Measurements from ENCODE around the gene CREB5. TPM values are rescaled to one million over a fixed set of nuclear protein-coding genes. Genes with fewer than 3 reads are reported as not detected.
A peak's percentile ranks its signal among the peaks of the same experiment; 100 is the strongest.

The CREB5 gene
- polyA plus RNA-seq, 3 donors = 1.3 to 33.2 (median 26.7) TPM

DNA sequence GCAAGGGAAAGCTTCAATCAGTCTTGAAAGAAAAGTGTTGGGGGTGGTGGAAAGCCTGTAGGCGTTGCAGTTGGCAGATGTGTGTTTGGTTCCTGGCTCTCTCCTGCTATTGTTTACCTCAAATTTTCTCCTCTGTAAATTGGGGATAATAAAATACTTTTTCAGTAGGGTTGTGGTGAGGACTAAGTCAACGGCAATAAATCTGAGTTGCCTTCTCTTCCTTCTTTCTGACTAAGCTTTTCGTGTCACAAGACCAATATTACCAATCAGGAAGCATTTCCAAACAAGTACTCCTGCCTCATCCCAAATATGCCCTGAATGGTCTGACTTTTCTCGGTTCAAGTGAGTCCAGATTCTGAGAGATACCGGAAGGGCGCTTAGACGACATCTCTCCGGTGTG lies 54.0 kb downstream of the CREB5 start:
- 70 to 74% (median 72%) methylated on average over 8 of the region's 8 CpGs for WGBS, 3 donors
- no peak overlapping the region for H3K27ac ChIP-seq (ENCODE audit: low read depth, low read length)

DNA sequence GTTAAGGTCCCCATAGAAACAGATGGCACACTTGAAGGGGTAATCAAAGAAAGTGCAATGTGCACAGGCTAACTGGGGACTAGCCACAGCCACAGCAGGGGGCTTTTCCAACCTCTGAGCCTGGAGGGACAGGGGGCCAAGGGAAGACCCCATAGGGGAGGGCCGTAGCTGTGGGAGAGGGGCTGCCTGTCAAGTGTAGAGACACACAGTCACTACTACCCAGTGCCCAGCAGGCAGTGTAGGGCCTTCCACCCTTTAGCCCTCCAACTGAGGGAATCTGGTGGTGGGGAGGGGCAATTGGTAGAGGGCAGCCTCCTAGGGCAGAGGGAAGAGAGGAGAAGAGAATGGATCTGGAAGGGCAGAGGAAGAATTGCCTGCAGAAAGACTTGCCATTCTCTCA lies 54.6 kb downstream of the CREB5 start:
- 76 to 100% (median 77%) methylated on average over 1 of the region's 1 CpG for WGBS, 3 donors
- H3K27ac ChIP-seq (ENCODE audit: low read depth, low read length) = no peak overlapping the region

DNA sequence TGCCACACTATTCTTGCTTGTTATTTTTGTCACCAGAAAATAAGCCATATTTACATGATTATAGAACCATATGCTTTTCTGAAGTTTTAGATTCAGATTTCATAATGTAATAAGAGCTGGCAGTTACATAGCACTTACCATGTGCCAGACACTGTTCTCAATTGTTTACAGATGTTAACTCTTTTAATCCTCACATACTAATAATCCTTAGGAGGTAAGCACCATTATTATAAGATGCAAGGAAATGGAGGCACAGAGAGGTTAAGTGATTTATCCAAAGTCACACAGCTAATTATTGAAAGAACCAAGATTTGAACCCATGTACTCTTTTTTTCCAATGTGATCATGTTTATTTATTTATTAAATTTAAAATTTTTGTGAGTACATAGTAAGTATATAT lies 57.2 kb downstream of the CREB5 start:
- H3K27ac ChIP-seq (ENCODE audit: low read depth, low read length) = no peak overlapping the region

DNA sequence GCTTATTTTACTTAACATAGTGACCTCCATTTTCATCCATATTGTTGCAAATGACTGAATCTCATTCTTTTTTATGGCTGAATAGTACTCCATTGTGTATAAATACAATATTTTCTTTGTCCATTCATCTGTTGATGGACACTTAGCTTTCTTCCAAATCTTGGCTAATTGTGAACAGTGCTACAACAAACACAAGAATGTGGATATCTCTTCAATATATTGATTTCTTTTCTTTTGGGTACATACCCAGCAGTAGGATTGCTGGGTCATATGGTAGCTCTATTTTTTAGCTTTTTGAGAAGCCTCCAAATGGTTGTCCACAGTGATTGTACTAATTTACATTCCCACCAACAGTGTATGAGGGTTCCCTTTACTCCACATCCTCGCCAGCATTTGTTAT lies 58.0 kb downstream of the CREB5 start:
- no peak overlapping the region for H3K27ac ChIP-seq (ENCODE audit: low read depth, low read length)
- WGBS, 3 donors = 94 to 100% (median 95%) methylated on average over 1 of the region's 1 CpG

DNA sequence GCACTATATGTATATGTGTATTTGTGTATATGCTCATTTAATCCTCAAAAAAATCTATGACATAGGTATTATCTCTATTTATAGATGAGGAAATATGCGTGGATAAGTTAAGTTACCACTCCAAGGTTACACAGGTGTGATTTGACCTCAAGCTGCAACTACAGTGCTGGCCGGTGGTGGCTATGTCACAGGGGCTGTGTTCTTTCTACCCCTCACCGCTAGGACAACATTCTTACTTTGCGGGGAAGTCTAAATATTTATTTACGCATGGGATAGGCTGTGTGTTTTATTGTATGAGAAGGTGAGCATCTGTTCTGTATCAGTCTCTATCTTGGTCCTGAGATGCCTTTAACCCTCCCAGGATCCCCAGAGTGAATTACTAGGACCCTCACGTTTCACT lies 60.0 kb downstream of the CREB5 start:
- H3K27ac ChIP-seq (ENCODE audit: low read depth, low read length) = no peak overlapping the region
- 46 to 82% (median 71%) methylated on average over 6 of the region's 6 CpGs for WGBS, 3 donors

DNA sequence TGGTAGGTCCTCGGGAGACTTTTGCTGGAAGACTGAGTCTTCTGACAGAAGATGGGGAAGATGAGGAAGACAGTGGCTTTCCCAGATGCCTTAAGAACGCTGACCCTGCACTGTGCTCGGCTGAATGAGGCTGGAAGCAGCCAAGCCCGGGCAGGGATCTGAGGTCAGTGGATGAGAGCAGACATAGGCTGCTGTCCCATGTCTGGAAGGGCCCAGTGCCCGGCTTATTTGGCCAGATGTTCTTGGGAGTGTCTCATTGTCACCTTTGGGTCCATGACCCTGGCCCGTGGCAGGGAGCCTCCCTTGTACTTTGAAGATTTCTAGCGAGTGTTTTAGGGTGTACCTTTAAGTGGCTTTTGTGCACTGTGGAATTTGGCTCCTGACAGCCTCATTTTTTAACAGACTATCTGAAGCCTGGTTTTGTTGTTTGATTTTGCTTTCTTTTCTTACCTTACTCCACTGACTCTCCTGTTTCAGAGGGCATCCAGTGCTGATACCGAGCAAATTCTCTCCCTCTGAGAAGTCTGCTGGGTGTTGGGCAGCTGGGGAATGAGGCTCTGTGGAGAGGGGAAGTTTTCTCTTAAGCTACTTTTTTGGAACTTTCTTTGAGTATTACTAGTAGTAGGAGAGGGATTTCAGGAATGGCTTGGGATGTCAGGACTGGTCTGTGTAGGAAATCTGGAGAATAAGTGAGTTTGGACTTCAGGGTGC lies 61.4 kb downstream of the CREB5 start:
- peak overlapping the region; percentile 80 for H3K27ac ChIP-seq (ENCODE audit: low read depth, low read length)
- 59 to 66% (median 59%) methylated on average over 8 of the region's 8 CpGs for WGBS, 3 donors

DNA sequence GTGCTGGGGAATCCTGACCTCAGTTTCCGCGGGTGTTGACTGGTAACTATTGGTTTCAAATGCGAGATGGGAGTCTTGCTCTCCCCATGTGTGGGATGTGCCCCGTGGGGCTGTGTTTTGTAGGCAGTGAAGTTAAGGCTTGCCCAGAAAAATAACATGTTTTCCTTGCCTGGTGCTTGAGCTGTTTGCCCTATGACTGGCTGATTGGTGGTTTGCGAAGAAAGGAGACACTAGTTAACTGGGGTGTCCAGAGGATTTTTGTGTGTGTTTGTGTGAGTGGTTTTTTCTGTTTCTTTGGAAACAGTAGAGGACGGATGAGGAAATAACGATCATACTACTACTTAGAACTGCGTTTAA lies 61.9 kb downstream of the CREB5 start:
- H3K27ac ChIP-seq (ENCODE audit: low read depth, low read length) = peak overlapping the region; percentile 80
- 55 to 62% (median 61%) methylated on average over 8 of the region's 8 CpGs for WGBS, 3 donors

DNA sequence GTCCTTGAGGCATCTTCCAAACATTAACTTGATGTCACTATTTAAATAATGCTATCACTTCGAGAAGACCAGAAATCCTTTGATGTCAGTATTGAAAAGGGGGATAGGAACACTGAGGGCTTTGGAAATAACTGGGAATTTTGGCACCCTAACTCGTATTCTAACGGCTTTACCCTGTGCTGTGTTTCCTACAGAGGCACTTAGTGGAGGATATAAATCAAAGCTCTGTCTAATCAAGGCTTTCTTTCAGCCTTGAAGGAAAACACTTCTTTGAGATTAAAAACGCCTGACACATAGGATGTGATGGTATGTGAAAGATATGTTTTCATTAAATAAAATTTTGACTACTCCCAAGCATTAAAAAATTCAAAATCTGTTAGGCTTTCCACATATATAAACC lies 62.3 kb downstream of the CREB5 start:
- 32 to 55% (median 45%) methylated on average over 4 of the region's 4 CpGs for WGBS, 3 donors
- no peak overlapping the region for H3K27ac ChIP-seq (ENCODE audit: low read depth, low read length)

DNA sequence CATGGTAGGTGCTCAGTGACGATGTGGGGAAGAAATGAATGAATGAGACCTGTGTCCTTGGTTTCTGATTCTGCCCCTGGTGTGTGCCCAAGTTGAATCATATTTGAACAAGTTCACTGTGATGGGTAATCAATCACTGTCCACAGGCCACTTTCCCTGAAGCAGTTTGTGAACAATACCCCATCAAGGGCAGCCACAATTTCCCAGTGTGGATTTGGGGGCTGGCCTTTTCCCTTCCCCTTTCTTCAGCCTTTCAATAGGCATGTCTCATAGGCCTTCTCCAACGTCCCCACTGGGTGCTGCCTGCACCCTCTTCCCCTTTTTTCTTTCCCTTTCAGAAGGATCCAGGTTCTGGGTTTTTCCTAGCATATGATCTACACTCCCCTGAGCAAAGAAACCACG lies 64.7 kb downstream of the CREB5 start:
- 64 to 73% (median 67%) methylated on average over 3 of the region's 3 CpGs for WGBS, 3 donors
- no peak overlapping the region for H3K27ac ChIP-seq (ENCODE audit: low read depth, low read length)

DNA sequence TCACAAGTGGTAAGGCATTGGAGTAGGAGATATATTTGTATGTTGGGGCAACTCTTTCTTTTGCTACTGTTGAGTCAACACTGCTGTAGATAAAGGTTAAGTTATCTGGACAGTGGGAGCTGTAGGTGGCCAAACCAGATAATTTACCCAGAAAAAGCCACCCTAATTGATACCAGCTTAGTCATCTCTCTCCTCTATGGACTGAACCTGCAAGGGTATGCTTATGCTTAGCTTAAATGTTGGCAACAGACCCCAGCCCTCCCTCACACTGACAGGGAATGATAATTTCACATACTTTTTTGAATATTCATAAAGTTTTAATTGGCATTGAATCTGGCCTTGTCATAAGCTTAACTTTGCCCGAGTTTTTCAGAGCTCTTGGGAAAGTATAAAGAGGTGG lies 66.3 kb downstream of the CREB5 start:
- no peak overlapping the region for H3K27ac ChIP-seq (ENCODE audit: low read depth, low read length)
- WGBS, 3 donors = 61 to 71% (median 70%) methylated on average over 1 of the region's 1 CpG

DNA sequence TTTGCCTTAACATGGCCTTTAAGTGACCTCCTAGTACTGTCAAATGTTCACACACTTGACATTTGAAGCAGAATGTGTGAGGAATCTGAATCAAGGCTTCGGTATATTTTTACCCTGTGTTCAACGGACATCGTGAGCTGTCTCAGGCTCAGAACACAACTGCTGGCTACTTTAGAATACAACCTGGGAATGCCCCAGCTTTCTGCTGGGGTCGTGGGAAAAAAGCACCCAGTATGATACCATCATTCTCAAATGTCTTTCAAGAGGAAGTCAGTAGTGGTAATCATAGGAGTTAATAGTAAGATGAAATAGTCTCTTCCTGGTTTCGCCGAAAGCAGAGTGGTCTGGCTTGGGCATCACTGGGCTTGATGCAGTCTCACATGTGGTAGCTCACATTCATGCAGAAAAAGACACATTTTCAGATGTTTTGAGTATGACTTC lies 67.2 kb downstream of the CREB5 start:
- no peak overlapping the region for H3K27ac ChIP-seq (ENCODE audit: low read depth, low read length)
- 85 to 93% (median 87%) methylated on average over 6 of the region's 6 CpGs for WGBS, 3 donors

DNA sequence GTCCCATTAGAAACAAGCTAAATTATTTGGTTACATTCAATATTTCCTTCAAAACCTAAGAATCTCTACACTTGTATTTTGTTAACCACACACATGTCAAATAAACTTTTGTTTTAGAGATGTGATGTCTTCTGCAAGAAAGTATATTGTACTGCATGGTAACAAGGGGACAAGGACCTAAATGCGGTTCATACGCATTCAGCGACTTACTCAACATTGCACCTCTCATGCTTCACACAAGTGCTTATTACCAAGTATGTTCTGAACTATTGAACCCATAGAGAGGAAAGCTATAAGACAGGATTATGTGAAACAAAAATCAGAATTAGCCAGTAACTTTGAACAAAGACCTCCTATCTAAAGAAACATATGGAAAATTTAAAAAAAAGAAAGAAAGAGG lies 68.3 kb downstream of the CREB5 start:
- WGBS, 3 donors = 96 to 98% (median 97%) methylated on average over 3 of the region's 3 CpGs
- no peak overlapping the region for H3K27ac ChIP-seq (ENCODE audit: low read depth, low read length)

DNA sequence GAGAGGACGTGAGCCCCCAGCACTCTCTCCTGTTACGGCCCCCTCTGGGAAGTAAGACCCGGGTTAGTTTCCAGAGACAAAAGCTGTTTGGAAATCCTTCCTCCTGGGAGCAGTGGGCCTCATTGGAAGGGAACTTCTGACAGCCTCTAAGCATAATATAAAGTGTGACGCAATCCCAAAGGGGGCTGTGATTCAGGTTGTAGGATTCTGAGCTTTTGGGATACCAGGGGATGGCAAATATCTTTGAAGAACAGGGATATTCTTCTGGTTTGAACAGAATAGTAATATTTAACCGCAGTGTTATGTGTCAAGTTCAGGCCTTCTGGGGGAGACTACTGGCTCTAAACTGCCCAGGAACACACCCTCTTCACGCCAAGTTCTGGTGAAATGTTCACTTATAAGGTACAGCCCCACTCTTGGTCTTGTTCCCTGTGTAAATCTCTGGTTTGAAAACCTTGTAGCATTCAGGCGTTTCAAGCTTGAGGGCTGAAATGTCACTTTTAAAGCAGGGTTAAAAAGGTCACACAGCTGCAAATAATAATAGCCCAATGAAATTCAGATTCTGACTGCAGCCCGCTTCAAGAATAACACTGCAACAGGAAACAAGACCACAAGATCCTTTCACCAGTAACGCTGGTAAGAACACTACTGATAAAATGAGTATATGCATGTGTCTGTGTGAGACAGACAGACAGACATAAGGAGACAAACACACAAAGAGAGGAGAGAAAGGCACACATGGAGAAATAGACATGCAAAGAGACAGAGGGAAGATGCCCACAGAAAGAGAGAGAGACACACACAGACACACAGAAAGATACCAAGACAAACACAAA lies 69.0 kb downstream of the CREB5 start:
- H3K27ac ChIP-seq (ENCODE audit: low read depth, low read length) = no peak overlapping the region
- 53 to 67% (median 54%) methylated on average over 9 of the region's 9 CpGs for WGBS, 3 donors

DNA sequence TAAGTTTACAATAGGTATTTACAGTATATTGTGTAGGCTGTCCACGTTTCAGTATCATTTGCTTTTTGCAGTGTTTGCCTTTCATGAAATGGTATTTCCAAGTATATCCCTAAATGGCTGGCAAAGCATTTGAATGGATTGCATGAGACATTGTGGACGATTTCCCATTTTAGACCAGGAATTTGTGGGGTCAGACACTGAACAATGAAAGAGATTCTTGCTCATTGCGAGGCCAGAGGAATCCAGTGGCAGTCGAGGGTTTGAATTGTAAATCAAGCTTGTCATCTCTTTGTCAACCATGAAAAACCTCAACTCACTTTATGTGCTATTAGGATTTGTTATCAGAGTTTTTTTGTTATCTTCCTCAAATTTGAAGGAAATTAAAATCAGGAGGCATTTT lies 70.8 kb downstream of the CREB5 start:
- 49 to 74% (median 69%) methylated on average over 4 of the region's 4 CpGs for WGBS, 3 donors

DNA sequence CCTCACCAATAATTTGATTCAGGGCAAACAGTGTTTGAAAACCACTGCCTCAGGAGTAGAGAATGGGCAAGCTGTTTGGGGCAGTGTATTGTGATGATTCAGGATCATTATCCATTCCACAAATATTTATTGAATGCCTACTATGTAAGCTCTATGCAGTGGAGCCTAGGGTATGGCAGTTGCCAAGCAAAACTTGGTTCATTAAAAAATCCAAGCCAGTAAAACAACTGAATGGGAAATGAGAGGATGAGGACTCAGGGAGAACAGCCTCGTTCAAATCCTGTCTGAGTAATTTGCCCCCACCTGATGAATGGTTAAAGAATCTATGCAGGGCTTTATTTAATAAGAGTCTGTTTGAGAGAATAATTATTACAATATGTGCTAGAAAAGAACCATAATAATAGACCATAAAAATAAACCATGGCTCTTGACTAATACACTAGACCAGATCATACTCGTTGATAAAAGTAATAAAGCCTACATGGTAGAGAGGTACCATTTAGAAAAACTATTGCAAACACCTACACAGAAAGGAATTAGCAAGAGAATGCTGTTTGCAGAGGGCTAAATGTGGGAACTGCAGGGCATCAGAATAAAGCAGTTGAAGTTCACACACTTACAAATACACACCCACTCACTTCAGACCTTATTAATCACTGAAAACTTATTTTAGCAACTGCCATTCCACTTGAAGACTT lies 71.7 kb downstream of the CREB5 start:
- WGBS, 3 donors = 51 to 81% (median 74%) methylated on average over 2 of the region's 2 CpGs
- H3K27ac ChIP-seq (ENCODE audit: low read depth, low read length) = no peak overlapping the region

More for the DNA sequence above, 70.8 kb downstream of the CREB5 start:
- no peak overlapping the region for H3K27ac ChIP-seq (ENCODE audit: low read depth, low read length)

DNA sequence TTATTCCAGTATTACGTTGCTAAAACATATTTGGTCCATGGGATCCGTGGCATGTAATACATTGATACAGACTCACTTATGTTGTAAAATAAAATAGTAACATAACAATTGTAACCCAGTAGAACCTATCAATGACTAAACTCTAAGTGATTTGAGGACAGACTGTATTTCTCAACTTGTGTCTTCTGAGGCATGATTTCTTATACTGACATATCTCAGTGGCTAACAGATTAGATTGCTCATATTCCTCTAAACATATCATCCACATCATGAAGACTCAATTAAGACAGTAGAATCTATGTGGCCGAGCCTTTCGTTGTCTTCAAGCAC lies 72.3 kb downstream of the CREB5 start:
- H3K27ac ChIP-seq (ENCODE audit: low read depth, low read length) = no peak overlapping the region
- WGBS, 3 donors = 85 to 95% (median 95%) methylated on average over 4 of the region's 4 CpGs

DNA sequence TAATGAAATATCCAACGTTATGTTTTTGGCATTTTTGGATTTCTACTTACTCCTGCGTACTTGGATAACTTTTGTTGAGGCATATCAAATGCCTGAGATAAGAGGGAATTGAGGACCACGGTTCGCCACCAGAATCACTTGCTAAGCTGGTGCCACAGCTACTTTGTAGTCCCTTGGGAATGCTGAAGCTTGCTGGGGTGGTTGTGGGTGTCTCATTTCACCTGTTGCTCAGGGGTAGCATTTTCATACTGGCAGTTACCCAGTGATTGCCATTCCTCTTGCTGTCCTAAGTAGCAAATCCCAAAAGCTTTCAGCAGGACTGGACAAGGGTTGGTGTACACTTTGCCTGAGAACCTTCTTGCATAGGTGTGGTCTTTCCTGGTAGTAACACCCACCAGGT lies 75.2 kb downstream of the CREB5 start:
- 86 to 97% (median 93%) methylated on average over 4 of the region's 4 CpGs for WGBS, 3 donors
- no peak overlapping the region for H3K27ac ChIP-seq (ENCODE audit: low read depth, low read length)

DNA sequence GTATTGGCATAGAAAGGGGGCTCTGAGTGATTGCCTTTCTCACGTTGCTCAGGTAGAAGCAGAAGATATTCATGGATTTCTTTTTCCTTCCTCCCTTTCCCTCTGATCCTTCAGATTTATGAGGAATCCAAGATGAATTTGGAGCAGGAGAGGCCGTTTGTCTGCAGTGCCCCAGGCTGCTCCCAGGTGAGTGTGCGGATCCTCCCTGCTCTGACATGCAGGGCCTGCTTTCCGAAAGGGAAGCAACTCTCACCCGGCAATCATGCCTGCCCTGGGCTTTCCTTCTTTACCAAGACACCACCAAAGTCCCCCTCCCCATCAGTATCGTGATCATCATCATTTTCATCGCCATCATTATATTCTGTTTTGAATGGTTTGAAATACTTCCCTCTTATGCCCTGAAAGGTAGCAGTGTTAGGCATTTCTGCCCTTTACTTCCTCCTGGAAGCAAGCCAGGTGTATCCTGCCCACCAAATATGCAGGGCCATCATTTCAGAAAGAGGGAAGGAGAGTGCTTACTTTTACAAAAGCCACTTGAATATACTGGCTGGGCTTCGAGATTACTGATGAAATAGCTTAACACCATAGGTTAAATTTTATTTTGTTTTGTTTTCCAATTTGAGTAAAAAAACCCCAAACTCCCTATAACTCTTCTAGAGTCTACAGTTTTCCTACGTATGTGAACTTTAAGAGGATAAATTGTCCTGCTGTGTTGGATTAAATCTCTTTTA lies 75.9 kb downstream of the CREB5 start:
- H3K27ac ChIP-seq (ENCODE audit: low read depth, low read length) = no peak overlapping the region
- WGBS, 3 donors = 60 to 66% (median 65%) methylated on average over 9 of the region's 9 CpGs

DNA sequence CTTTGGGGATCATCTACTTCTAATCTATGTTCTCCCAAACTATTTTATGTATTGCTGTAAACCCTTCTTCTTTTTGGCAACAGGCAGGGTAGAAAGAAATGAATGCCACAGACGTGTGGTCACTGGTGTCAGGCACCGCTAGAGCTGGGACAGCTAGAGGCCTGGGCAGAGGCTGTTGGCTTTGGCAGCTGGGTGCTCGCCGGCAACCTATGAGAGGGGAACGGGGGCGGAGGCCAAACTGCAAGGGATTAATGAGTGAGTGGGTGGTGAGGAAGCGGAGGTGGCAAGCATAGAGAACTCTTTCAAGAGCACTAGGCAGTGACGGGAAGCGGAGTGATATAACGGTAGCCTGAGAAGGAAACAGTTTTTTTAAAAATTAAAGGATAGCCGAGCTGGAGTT lies 78.5 kb downstream of the CREB5 start:
- no peak overlapping the region for H3K27ac ChIP-seq (ENCODE audit: low read depth, low read length)
- 79 to 93% (median 91%) methylated on average over 11 of the region's 11 CpGs for WGBS, 3 donors
